ENCODE measurements around the gene SLC26A5. TPM values are rescaled to one million over a fixed set of nuclear protein-coding genes. Genes with fewer than 3 reads are reported as not detected.
A peak's percentile ranks its signal among the peaks of the same experiment; 100 is the strongest.

SLC26A5 gene
- total RNA-seq, 1 donor from 2014 or later, result 1.9 TPM

DNA sequence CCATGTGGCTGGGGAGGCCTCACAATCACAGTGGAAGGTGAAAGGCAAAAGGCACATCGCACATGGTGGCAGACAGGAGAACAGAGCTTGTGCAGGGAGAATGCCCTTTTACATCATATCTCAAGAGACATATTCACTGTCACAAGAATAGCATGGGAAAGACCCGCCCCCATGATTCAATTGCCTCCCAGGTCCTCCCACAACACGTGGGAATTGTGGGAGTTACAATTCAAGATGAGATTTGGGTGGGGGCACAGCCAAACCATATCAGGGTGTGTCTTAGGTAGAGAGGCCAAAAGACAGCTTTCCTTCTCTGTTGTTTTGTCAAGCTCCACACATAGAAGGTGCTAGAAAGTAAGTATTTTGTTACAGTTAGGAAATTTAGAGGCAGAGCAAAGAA lies 20.8 kb upstream of the SLC26A5 start:
- TF ChIP-seq, protein P1, sequence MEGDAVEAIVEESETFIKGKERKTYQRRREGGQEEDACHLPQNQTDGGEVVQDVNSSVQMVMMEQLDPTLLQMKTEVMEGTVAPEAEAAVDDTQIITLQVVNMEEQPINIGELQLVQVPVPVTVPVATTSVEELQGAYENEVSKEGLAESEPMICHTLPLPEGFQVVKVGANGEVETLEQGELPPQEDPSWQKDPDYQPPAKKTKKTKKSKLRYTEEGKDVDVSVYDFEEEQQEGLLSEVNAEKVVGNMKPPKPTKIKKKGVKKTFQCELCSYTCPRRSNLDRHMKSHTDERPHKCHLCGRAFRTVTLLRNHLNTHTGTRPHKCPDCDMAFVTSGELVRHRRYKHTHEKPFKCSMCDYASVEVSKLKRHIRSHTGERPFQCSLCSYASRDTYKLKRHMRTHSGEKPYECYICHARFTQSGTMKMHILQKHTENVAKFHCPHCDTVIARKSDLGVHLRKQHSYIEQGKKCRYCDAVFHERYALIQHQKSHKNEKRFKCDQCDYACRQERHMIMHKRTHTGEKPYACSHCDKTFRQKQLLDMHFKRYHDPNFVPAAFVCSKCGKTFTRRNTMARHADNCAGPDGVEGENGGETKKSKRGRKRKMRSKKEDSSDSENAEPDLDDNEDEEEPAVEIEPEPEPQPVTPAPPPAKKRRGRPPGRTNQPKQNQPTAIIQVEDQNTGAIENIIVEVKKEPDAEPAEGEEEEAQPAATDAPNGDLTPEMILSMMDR (IDR thresholded peaks at IDR 0.05), result no peak
- H3K36me3 ChIP-seq, result no peaks in the 10 kb centered on the region
- no peaks in the 10 kb centered on the region for H3K27me3 ChIP-seq
- ATAC-seq (no peak), DNase-seq (no peak)
- intact Hi-C loops (cut with DNase I), result no loop called here
- H3K4me3 ChIP-seq, result no peak overlapping the region
- H3K4me1 ChIP-seq, result no peaks in the 10 kb centered on the region
- no peak overlapping the region for H3K27ac ChIP-seq
- H3K9me3 ChIP-seq, result no peaks in the 10 kb centered on the region

DNA sequence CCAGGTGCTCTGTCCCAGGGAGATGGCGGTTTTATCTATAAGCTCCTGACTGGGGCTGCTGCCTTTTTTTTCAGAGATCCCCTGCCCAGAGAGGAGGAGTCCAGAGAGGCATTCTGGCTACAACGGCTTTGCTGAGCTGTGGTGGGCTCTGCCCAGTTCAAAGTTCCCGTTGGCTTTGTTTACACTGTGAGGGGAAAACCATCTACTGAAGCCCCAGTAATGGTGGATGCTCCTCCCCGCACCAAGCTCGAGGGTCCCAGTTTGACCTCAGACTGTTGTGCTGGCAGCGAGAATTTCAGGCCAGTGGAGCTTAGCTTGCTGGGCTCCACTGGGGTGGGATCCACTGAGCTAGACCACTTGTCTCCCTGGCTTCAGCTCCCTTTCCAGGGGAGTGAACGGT lies 16.4 kb upstream of the SLC26A5 start:
- intact Hi-C loops (cut with DNase I), result no loop called here
- Histone ChIP-seq H3K4me3 (no peak overlapping the region), H3K4me1 (no peaks in the 10 kb centered on the region), H3K27me3 (no peaks in the 10 kb centered on the region), H3K27ac (no peak overlapping the region), H3K36me3 (no peaks in the 10 kb centered on the region), H3K9me3 (no peaks in the 10 kb centered on the region)
- DNase-seq, result no peak
- no peak for ATAC-seq
- TF ChIP-seq, protein P1 (IDR thresholded peaks at IDR 0.05), result no peak

DNA sequence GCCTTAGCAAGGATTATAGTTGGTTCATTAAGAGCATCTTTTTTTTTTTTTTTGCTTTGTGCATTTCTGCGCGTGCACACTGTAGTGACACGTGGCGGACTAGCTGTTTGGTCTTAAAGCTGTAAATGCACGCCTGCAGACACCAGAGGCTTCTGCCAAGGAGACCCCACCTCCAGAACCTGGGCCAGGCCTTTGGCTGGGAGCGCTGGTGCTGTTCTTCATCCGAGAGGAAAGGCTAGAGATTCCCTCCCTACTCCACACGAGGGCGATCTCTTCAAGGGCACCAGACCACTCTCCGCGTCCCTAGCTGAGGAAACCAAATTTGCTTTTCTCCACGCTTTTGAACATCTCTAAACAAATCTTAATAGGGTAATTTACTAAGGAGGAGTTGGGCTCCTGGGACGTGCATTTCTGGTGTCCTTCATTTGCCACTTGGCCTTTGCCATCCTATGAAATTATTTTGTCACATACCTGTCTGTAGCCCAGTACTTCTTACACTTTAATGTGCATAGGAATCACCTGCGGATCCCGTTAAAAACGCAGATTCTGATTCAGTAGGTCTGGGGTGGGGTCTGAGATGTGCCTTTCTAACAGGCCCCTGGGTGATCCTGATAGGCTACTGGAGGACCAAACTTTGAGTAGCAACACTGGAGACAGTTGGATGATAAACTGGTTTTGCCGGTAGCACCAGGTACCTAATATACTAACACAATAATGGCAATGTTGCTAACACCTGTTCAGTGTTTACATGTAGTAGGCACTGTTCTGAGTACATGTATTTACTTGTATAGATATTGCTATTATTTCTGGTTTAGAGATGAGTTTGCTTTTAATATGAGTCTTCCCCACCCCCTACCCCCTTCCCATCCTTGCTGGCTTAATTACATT lies 1.3 kb upstream of the SLC26A5 start:
- Histone ChIP-seq H3K9me3 (no peaks in the 10 kb centered on the region), H3K27me3 (peaks cover 35% of the 10 kb centered on the region), H3K4me3 (no peak overlapping the region), H3K4me1 (peaks cover 5% of the 10 kb centered on the region), H3K36me3 (no peaks in the 10 kb centered on the region), H3K27ac (no peak overlapping the region)
- TF ChIP-seq, protein P1 (IDR thresholded peaks at IDR 0.05), result peak; percentile 57
- no peak for DNase-seq
- intact Hi-C loops (cut with DNase I), result no loop called here
- peak; percentile 86 for ATAC-seq

DNA sequence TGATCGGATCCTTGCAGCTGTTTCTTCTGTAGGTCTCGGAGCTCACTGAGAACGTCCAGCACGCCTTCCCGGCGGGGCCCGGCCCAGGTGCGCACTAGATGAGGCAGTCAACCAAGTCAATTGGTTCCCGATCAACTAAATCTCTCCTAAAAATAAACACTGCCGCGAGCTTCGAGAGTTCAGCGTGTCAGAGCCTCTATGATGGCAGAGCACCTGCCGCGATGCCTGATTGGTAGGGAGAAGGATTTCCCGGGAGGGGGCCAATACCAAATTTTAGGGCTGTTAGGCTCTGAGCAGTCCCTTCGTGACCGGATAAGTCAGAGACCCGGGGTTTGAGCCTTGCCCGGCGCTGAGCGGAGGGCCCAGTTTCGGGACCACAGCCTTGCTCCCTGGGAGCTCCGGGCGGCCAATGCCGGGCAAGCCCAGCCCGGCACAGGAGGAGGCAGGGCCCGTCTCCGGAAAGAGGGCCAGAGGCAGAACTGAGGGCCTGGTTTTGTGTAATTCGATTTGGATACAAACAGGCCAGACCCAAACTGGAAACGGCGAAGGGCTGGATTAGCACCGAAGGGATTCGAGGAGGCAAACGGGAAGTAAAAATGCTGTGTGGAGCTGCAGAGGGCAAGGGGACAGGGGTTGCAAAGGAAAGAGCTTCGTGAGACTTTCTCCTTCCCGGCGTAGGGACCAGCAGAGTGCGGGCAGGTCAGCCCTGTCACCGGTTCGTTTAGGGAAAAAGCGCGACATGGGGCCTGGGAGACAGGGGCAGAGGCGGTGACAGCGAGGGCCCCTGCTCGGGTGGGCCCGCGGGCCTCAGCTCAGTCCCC lies 569 bp downstream of the SLC26A5 start:
- TF ChIP-seq, protein P1 (IDR thresholded peaks at IDR 0.05), result no peak
- Histone ChIP-seq H3K4me3 (peak overlapping the region; percentile 42), H3K27me3 (peaks cover 35% of the 10 kb centered on the region), H3K9me3 (no peaks in the 10 kb centered on the region), H3K4me1 (peaks cover 5% of the 10 kb centered on the region), H3K36me3 (no peaks in the 10 kb centered on the region), H3K27ac (peak overlapping the region; percentile 58)
- no peak for DNase-seq
- intact Hi-C loops (cut with DNase I), result no loop called here
- peak; percentile 62 for ATAC-seq

DNA sequence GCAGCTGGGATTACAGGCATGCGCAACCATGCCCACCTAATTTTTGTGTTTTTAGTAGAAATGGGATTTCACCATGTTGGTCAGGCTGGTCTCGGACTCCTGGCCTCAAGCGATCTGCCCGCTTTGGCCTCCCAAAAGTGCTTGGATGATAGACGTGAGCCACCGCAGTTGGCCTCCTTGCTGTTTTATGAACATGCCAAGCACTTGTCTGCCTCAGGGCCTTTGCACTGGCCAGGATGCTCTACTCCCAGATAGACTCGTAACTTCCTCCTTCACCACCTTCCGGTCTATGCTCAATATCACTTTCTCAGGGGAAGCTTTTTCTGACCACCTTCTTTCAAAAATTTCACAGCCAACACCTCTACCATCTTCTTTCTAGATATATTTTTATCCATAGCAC lies 6.3 kb downstream of the SLC26A5 start:
- TF ChIP-seq, protein P1 (IDR thresholded peaks at IDR 0.05), result no peak
- no peak for ATAC-seq
- H3K27me3 ChIP-seq, result peaks cover 17% of the 10 kb centered on the region
- no peaks in the 10 kb centered on the region for H3K36me3 ChIP-seq
- no peak overlapping the region for H3K4me3 ChIP-seq
- intact Hi-C loops (cut with DNase I), result no loop called here
- no peak for DNase-seq
- H3K9me3 ChIP-seq, result no peaks in the 10 kb centered on the region
- no peaks in the 10 kb centered on the region for H3K4me1 ChIP-seq
- no peak overlapping the region for H3K27ac ChIP-seq
